Measurements from ENCODE around the gene WASF3. TPM values are rescaled to one million over a fixed set of nuclear protein-coding genes. Genes with fewer than 3 reads are reported as not detected.

WASF3 gene, protein sequence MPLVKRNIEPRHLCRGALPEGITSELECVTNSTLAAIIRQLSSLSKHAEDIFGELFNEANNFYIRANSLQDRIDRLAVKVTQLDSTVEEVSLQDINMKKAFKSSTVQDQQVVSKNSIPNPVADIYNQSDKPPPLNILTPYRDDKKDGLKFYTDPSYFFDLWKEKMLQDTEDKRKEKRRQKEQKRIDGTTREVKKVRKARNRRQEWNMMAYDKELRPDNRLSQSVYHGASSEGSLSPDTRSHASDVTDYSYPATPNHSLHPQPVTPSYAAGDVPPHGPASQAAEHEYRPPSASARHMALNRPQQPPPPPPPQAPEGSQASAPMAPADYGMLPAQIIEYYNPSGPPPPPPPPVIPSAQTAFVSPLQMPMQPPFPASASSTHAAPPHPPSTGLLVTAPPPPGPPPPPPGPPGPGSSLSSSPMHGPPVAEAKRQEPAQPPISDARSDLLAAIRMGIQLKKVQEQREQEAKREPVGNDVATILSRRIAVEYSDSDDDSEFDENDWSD
- total RNA-seq (ENCODE audit: low replicate concordance) = 89.2 and 106 TPM in 2 replicates

GRCh38 chr13:26557393-26558073 is at the start of gene WASF3:
WASF3 (plus strand) TSS chr13:26557683; CDS start chr13:26642271, 84,588 bp downstream.
- no peak for TF ChIP-seq CTCF (IDR thresholded peaks at IDR 0.05)
- no peak for TF ChIP-seq EZH2phosphoT487 (IDR thresholded peaks at IDR 0.05)
- TF ChIP-seq EZH2 (IDR thresholded peaks at IDR 0.05) = no peak
- H3K27me3 Mint-ChIP-seq (ENCODE audit: insufficient read depth, low read depth) = peaks cover 2% of the 10 kb centered on the region
- no peaks in the 10 kb centered on the region for H3K9me3 Mint-ChIP-seq
- peak within 1 kb of the TSS; percentile 95 for H3K4me3 Mint-ChIP-seq
- H2AFZ ChIP-seq (replicated peaks) = peak within 1 kb of the TSS; percentile 93
- peak within 1 kb of the TSS; percentile 63 for H3K4me3 ChIP-seq
- H3F3A ChIP-seq (ENCODE audit: low read depth) = peaks cover 29% of the 10 kb centered on the region
- no peaks in the 10 kb centered on the region for H3K27me3 ChIP-seq
- no peaks in the 10 kb centered on the region for H3K36me3 ChIP-seq
- H3K4me1 ChIP-seq = peaks cover 40% of the 10 kb centered on the region
- H3K4me2 ChIP-seq = peak within 1 kb of the TSS; percentile 76
- no peaks in the 10 kb centered on the region for H3K9me3 ChIP-seq (ENCODE audit: low read depth)
- no peaks in the 10 kb centered on the region for H3K36me3 Mint-ChIP-seq
- peak; percentile 99 for DNase-seq (ENCODE audit: low spot score)
- peak within 1 kb of the TSS; percentile 81 for H3K9ac ChIP-seq
- peaks cover 50% of the 10 kb centered on the region for H3K79me2 ChIP-seq (ENCODE audit: low read depth)
- peak within 1 kb of the TSS; percentile 49 for H3K27ac ChIP-seq
- peak within 1 kb of the TSS; percentile 74 for H3K27ac Mint-ChIP-seq
- H4K20me1 ChIP-seq (ENCODE audit: low read depth) = peaks cover 45% of the 10 kb centered on the region
- peaks cover 13% of the 10 kb centered on the region for H3K4me1 Mint-ChIP-seq

DNA sequence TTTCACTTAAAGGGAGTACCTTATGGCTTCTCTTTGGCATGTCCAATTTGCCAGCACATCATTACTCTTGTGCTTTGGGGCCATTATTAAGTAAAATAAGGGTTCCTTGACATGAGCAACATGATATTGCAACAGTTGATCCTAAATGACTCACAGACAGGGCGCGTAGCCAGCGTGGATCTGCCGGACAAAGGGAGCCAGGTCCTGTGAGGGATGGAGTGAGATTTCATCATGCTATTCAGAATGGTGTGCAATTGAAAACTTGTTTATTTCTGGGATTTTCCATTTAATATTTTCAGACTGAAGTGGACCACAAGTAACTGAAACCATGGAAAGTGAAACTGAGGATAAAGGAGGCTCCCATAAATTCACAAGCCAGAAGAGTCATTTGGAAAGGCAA is 48.6 kb upstream of the WASF3 start:
- H2AFZ ChIP-seq (replicated peaks) = no peak overlapping the region
- H3K27ac ChIP-seq = no peak overlapping the region
- peaks cover 7% of the 10 kb centered on the region for H3K9me3 ChIP-seq (ENCODE audit: low read depth)
- no peak for TF ChIP-seq CTCF (IDR thresholded peaks at IDR 0.05)
- TF ChIP-seq EZH2phosphoT487 (IDR thresholded peaks at IDR 0.05) = no peak
- no peak for TF ChIP-seq EZH2 (IDR thresholded peaks at IDR 0.05)
- no peaks in the 10 kb centered on the region for H3K27me3 ChIP-seq
- H3K36me3 ChIP-seq = no peaks in the 10 kb centered on the region
- H3K27me3 Mint-ChIP-seq (ENCODE audit: insufficient read depth, low read depth) = no peaks in the 10 kb centered on the region
- H3K4me2 ChIP-seq = no peak overlapping the region
- H3K36me3 Mint-ChIP-seq = no peaks in the 10 kb centered on the region
- H3K4me1 ChIP-seq = peaks cover 9% of the 10 kb centered on the region
- no peaks in the 10 kb centered on the region for H3K79me2 ChIP-seq (ENCODE audit: low read depth)
- H4K20me1 ChIP-seq (ENCODE audit: low read depth) = no peaks in the 10 kb centered on the region
- no peak overlapping the region for H3K4me3 Mint-ChIP-seq
- H3K9me3 Mint-ChIP-seq = peaks cover 33% of the 10 kb centered on the region
- H3F3A ChIP-seq (ENCODE audit: low read depth) = no peaks in the 10 kb centered on the region
- DNase-seq (ENCODE audit: low spot score) = no peak
- H3K9ac ChIP-seq = no peak overlapping the region
- no peaks in the 10 kb centered on the region for H3K4me1 Mint-ChIP-seq
- no peak overlapping the region for H3K27ac Mint-ChIP-seq
- no peak overlapping the region for H3K4me3 ChIP-seq

DNA sequence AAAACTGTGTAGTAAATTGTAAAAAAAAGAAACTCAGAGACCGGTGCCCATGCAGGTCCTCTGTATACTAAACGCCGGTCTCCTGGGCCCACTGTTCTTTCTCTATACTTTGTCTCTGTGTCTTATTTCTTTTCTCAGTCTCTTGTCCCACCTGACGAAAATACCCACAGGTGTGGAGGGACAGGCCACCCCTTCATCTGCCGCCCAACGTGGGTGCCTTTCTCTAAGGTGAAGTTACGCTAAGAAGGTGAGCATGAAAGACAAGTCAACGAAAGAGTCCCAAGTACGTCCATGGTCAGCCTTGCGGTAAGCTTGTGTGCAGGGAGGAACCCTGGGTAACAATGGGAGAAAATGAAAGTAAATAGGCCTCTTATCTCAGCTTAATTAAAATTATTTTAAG is 48.0 kb upstream of the WASF3 start:
- no peak overlapping the region for H3K4me3 ChIP-seq
- Mint-ChIP-seq H3K27me3 (ENCODE audit: insufficient read depth, low read depth) (no peaks in the 10 kb centered on the region), H3K36me3 (no peaks in the 10 kb centered on the region), H3K27ac (no peak overlapping the region), H3K4me1 (no peaks in the 10 kb centered on the region), H3K9me3 (peaks cover 33% of the 10 kb centered on the region), H3K4me3 (no peak overlapping the region)
- H3F3A ChIP-seq (ENCODE audit: low read depth) = no peaks in the 10 kb centered on the region
- no peaks in the 10 kb centered on the region for H3K27me3 ChIP-seq
- no peak overlapping the region for H2AFZ ChIP-seq (replicated peaks)
- H3K27ac ChIP-seq = no peak overlapping the region
- peaks cover 10% of the 10 kb centered on the region for H3K4me1 ChIP-seq
- H3K9me3 ChIP-seq (ENCODE audit: low read depth) = peaks cover 7% of the 10 kb centered on the region
- TF ChIP-seq EZH2 (IDR thresholded peaks at IDR 0.05) (no peak), CTCF (IDR thresholded peaks at IDR 0.05) (no peak), EZH2phosphoT487 (IDR thresholded peaks at IDR 0.05) (no peak)
- no peaks in the 10 kb centered on the region for H3K79me2 ChIP-seq (ENCODE audit: low read depth)
- H3K9ac ChIP-seq = no peak overlapping the region
- H3K36me3 ChIP-seq = no peaks in the 10 kb centered on the region
- no peak overlapping the region for H3K4me2 ChIP-seq
- DNase-seq (ENCODE audit: low spot score) = no peak
- no peaks in the 10 kb centered on the region for H4K20me1 ChIP-seq (ENCODE audit: low read depth)
